OCI-LY1 (cell line): ENCODE measurements around the gene CTBP2.

Experiments used
- CTCF ChIP-seq: fragments of 200-600 bp; sonication (generic), shearing (Covaris generic); IDR thresholded peaks from 2 replicates; pipeline ENCODE4 v1.5.1; 2017; ENCODE audit warnings: mild to moderate bottlenecking, antibody characterized with exemption, low read length, moderate library complexity, mixed read lengths
- EZH2 ChIP-seq: fragments of 200-600 bp; sonication (generic), shearing (Covaris generic); IDR thresholded peaks from 2 replicates; pipeline ENCODE4 v1.8.0; 2017; ENCODE audit warnings: borderline replicate concordance, mixed run types, mild to moderate bottlenecking, antibody characterized with exemption, low read length, moderate library complexity, mixed read lengths

DNA sequence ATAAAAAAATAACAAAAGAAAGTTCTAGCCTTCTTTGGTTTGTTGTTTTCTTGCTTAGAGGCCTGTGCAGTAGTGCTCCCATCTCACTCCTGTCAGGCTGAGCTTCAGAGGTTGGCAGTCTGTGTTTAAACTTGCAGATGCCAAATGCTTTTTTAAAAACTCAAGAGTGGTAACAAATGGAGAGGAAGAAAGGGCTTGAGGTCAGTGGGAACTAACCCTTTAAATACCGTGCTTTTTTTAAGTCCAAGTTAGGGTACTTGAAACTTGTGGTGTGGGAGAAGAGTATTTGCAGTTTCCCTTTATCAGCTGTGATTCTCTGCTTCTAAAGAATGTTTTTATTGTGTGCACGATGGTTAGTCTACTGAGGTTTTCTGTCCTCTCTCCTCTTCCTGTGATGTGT lies 189.1 kb downstream of the CTBP2 start:
- TF ChIP-seq EZH2, result no peak
- TF ChIP-seq CTCF, result no peak
